H1 (cell line): ENCODE results near the gene ARR3. TPM values are rescaled to one million over a fixed set of nuclear protein-coding genes. Genes with fewer than 3 reads are reported as not detected.

Source experiments
- CTCF ChIA-PET: fragments of 300-600 bp; sonication (Branson Sonifier 250); formaldehyde crosslinking; loops from one replicate; lab custom pipeline; 2021; ENCODE audit not compliant: partially characterized antibody; lab: Charles Lee
- POLR2A ChIA-PET: fragments of 300-600 bp; sonication (Branson Sonifier 250); formaldehyde crosslinking; loops from one replicate; lab custom pipeline; 2021; ENCODE audit warnings: inconsistent platforms; ENCODE audit not compliant: partially characterized antibody; lab: Charles Lee
- DNase-seq, 2 experiments: peaks; one replicate each; pipeline versions ENCODE4 v3.0.0 to v3.0.0-alpha.2; 2010 to 2022; ENCODE audit warnings: low spot score in 2 of 2, low read depth in 1 of 2, mixed read lengths in 1 of 2
- FAIRE-seq: peaks from 2 replicates; lab custom pipeline; 2011; peaks lifted over from hg19 to GRCh38; lab: Jason Lieb, UNC
- H2AFZ ChIP-seq: 2 replicates; pipeline ENCODE4 v1.8.1; 2012; ENCODE audit warnings: low read length, inconsistent platforms
- H2AK5ac ChIP-seq: 2 replicates; pipeline ENCODE4 v1.6.1; 2013; ENCODE audit warnings: low read depth, low read length
- H2BK120ac ChIP-seq: replicated peaks from 2 replicates; pipeline ENCODE3; 2013; ENCODE audit warnings: low read depth, low read length, inconsistent platforms
- H2BK12ac ChIP-seq: 2 replicates; pipeline ENCODE4 v1.6.1; 2013; ENCODE audit warnings: low read depth, low read length
- H2BK15ac ChIP-seq: 2 replicates; pipeline ENCODE4 v1.6.1; 2013; ENCODE audit warnings: low read length
- H2BK20ac ChIP-seq: 2 replicates; pipeline ENCODE4 v1.6.1; 2013; ENCODE audit warnings: low read length
- H2BK5ac ChIP-seq: 2 replicates; pipeline ENCODE4 v1.6.1; 2013; ENCODE audit warnings: low read depth, low read length
- H3K14ac ChIP-seq: 2 replicates; pipeline ENCODE4 v1.6.1; 2013; ENCODE audit warnings: inconsistent platforms; ENCODE audit not compliant: insufficient read length
- H3K18ac ChIP-seq: 2 replicates; pipeline ENCODE4 v1.6.1; 2013; ENCODE audit warnings: low read length; ENCODE audit errors: extremely low read depth
- H3K23ac ChIP-seq: 2 replicates; pipeline ENCODE4 v1.6.1; 2013; ENCODE audit warnings: inconsistent platforms; ENCODE audit not compliant: insufficient read length
- H3K23me2 ChIP-seq: 2 replicates; pipeline ENCODE4 v1.6.1; 2013; ENCODE audit warnings: low read depth, low read length
- H3K27ac ChIP-seq: 2 replicates; pipeline ENCODE4 v1.6.1; 2011; ENCODE audit warnings: low read depth, low read length, inconsistent platforms
- H3K27me3 ChIP-seq, 4 experiments: replicated peaks in 1 of 4; 1 replicate in 1 of 4; 2 replicates in 3 of 4; pipeline versions ENCODE4 v1.6.1 to v1.8.1; 2011 to 2013; ENCODE audit warnings: low read length in 3 of 4, mild to moderate bottlenecking in 3 of 4, inconsistent platforms in 2 of 4, mixed read lengths in 2 of 4, moderate library complexity in 1 of 4; ENCODE audit not compliant: control insufficient read depth in 3 of 4, insufficient read depth in 3 of 4; ENCODE audit errors: extremely low read depth in 1 of 4
- H3K36me3 ChIP-seq, 4 experiments: 2 replicates each; pipeline versions ENCODE4 v1.6.1 to v1.8.1; 2011 to 2013; ENCODE audit warnings: mild to moderate bottlenecking in 4 of 4, low read length in 3 of 4, moderate library complexity in 2 of 4, control low read depth in 1 of 4, inconsistent platforms in 1 of 4; ENCODE audit not compliant: insufficient read depth in 4 of 4, control insufficient read depth in 2 of 4
- H3K4ac ChIP-seq: replicated peaks from 2 replicates; pipeline ENCODE3; 2013; ENCODE audit warnings: low read length, low read depth, mixed read lengths, inconsistent platforms; ENCODE audit not compliant: insufficient read length
- H3K4me1 ChIP-seq, 4 experiments: replicated peaks in 1 of 4; 1 replicate in 1 of 4; 2 replicates in 3 of 4; pipeline versions ENCODE4 v1.6.1 to v1.8.1; 2011 to 2013; ENCODE audit warnings: low read length in 3 of 4, inconsistent platforms in 2 of 4, mixed read lengths in 1 of 4; ENCODE audit not compliant: insufficient read depth in 4 of 4, control insufficient read depth in 3 of 4
- H3K4me2 ChIP-seq, 2 experiments: 2 replicates each; pipeline versions ENCODE4 v1.6.1 to v1.8.1; 2011 to 2013; ENCODE audit warnings: low read depth in 2 of 2, low read length in 2 of 2, control low read depth in 1 of 2, inconsistent platforms in 1 of 2, mild to moderate bottlenecking in 1 of 2; ENCODE audit not compliant: insufficient read depth in 1 of 2
- H3K4me3 ChIP-seq, 4 experiments: fragments of 200-600, 300-600 bp in 1 of 4; sonication (generic), shearing (Covaris generic), sonication (Bioruptor Twin) in 1 of 4; 2 replicates each; pipeline versions ENCODE4 v1.5.1 to v1.8.1; 2011 to 2016; ENCODE audit warnings: low read length in 4 of 4, low read depth in 3 of 4, control low read depth in 2 of 4, inconsistent platforms in 2 of 4, mild to moderate bottlenecking in 2 of 4, mixed read lengths in 1 of 4, moderate library complexity in 1 of 4; ENCODE audit not compliant: insufficient read depth in 2 of 4; ENCODE audit errors: extremely low read depth in 1 of 4
- H3K56ac ChIP-seq: replicated peaks from 2 replicates; pipeline ENCODE3; 2013; ENCODE audit warnings: low read depth, mild to moderate bottlenecking, mixed read lengths, low read length, inconsistent platforms; ENCODE audit not compliant: insufficient read length
- H3K79me1 ChIP-seq: 2 replicates; pipeline ENCODE4 v1.6.1; 2013; ENCODE audit warnings: low read depth, low read length, control low read depth
- H3K79me2 ChIP-seq, 2 experiments: 2 replicates each; pipeline versions ENCODE4 v1.6.1 to v1.8.1; 2012 to 2013; ENCODE audit warnings: low read length in 2 of 2, mild to moderate bottlenecking in 2 of 2, inconsistent platforms in 1 of 2; ENCODE audit not compliant: insufficient read depth in 2 of 2, control insufficient read depth in 1 of 2
- H3K9ac ChIP-seq, 4 experiments: replicated peaks in 1 of 4; 1 replicate in 1 of 4; 2 replicates in 3 of 4; pipeline versions ENCODE4 v1.6.1 to v1.8.1; 2011 to 2013; ENCODE audit warnings: low read depth in 3 of 4, low read length in 3 of 4, control low read depth in 2 of 4, mild to moderate bottlenecking in 2 of 4, moderate library complexity in 2 of 4, inconsistent platforms in 1 of 4; ENCODE audit errors: extremely low read depth in 1 of 4
- H3K9me3 ChIP-seq, 2 experiments: 2 replicates each; pipeline versions ENCODE4 v1.6.1 to v1.8.1; 2012 to 2013; ENCODE audit warnings: mild to moderate bottlenecking in 2 of 2, moderate library complexity in 2 of 2, control low read depth in 1 of 2, inconsistent platforms in 1 of 2, low read depth in 1 of 2, low read length in 1 of 2, mixed read lengths in 1 of 2; ENCODE audit not compliant: insufficient read depth in 2 of 2
- H4K20me1 ChIP-seq, 2 experiments: replicated peaks in 1 of 2; 2 replicates each; pipeline versions ENCODE3 to v1.8.1; 2011 to 2013; ENCODE audit warnings: inconsistent platforms in 2 of 2, low read length in 2 of 2, mild to moderate bottlenecking in 1 of 2; ENCODE audit not compliant: insufficient read depth in 2 of 2, control insufficient read depth in 1 of 2
- H4K5ac ChIP-seq: 2 replicates; pipeline ENCODE4 v1.6.1; 2013; ENCODE audit warnings: low read length, low read depth, mixed read lengths, inconsistent platforms; ENCODE audit not compliant: insufficient read length
- H4K8ac ChIP-seq: 2 replicates; pipeline ENCODE4 v1.8.0; 2013; ENCODE audit warnings: mild to moderate bottlenecking, moderate library complexity, low read length, inconsistent platforms; ENCODE audit not compliant: insufficient read depth; ENCODE audit errors: extremely low read depth
- H4K91ac ChIP-seq: replicated peaks from 2 replicates; pipeline ENCODE3; 2013; ENCODE audit warnings: low read length, mixed read lengths, inconsistent platforms; ENCODE audit not compliant: insufficient read length
- FOSL1 ChIP-seq: IDR thresholded peaks from 2 replicates; pipeline ENCODE4 v1.6.1; 2011; ENCODE audit warnings: mild to moderate bottlenecking, low read depth, low read length, moderate library complexity; ENCODE audit not compliant: insufficient read depth
- JUN ChIP-seq: IDR thresholded peaks from 2 replicates; pipeline ENCODE4 v1.6.1; 2011; ENCODE audit warnings: low read depth, mild to moderate bottlenecking, improper control_type of control experiment, low read length
- KDM4A ChIP-seq: IDR thresholded peaks from one replicate; pipeline ENCODE4 v1.7.1; 2012; ENCODE audit warnings: low read depth, mild to moderate bottlenecking, moderate library complexity, low read length, inconsistent platforms; ENCODE audit not compliant: severe bottlenecking
- WGBS, 2 experiments: shearing (Covaris generic) in 1 of 2; methylation state at CpG; one replicate each; pipeline versions ENCODE4 v1.1.6 to v1.1.7; 2013 to 2015; ENCODE audit warnings: low lambda C conversion rate in 2 of 2, mixed read lengths in 2 of 2, inconsistent platforms in 1 of 2, low coverage in 1 of 2, missing lambda C conversion rate in 1 of 2; ENCODE audit not compliant: insufficient replicate concordance in 2 of 2, insufficient coverage in 1 of 2, insufficient read length in 1 of 2; ENCODE audit errors: extremely low coverage in 1 of 2, missing lambda C conversion rate in 1 of 2; 5-methylcytosine and 5-hydroxymethylcytosine counted together
- polyA plus RNA-seq, 7 experiments: library from polyadenylated mRNA; depleted of rRNA in 3 of 7; stranded (reverse) in 5 of 7; unstranded in 2 of 7; fragments of >200 nt in 5 of 7; fragments of 200-250 nt in 2 of 7; gene quantifications; 1 replicate in 5 of 7; 2 replicates in 1 of 7; 4 replicates in 1 of 7; pipeline versions ENCODE4 v1.2.1 to v1.2.3, GENCODE V29; 2011 to 2013; ENCODE audit warnings: missing spikeins in 2 of 7, mixed read lengths in 2 of 7
- total RNA-seq: library from RNA; stranded (reverse); fragmentation: NEBNext Ultra II Directional; extraction: Animal tissue kit (Norgen Biotek cat#: 25700); gene quantifications from 2 replicates; pipeline ENCODE4 v1.2.1, GENCODE V29; 2021
- TF ChIP-seq, protein P1 (sequence below): IDR thresholded peaks from 2 replicates; pipeline ENCODE4 v1.6.1; 2011; ENCODE audit warnings: low read length, improper control_type of control experiment

The ARR3 gene
- total and polyA plus RNA-seq, 2 of the 8 experiments (the other 6 are each of a cell fraction or from before 2014, with no cell fraction given) = not detected

GRCh38 chrX:70331161-70331560 is 63.0 kb downstream of the ARR3 start:
- FAIRE-seq (no peak), DNase-seq (no peak)
- Histone ChIP-seq H3K23ac (no peak overlapping the region), H3K23me2 (no peaks in the 10 kb centered on the region), H4K20me1 (no peaks in the 10 kb centered on the region), H3K14ac (no peak overlapping the region), H2BK12ac (no peak overlapping the region), H3K27ac (no peak overlapping the region), H2BK20ac (no peak overlapping the region), H3K79me1 (no peaks in the 10 kb centered on the region), H2BK5ac (no peak overlapping the region), H3K4me3 (no peak overlapping the region), H3K56ac (no peak overlapping the region), H3K27me3 (no peaks in the 10 kb centered on the region), H4K8ac (no peak overlapping the region), H3K36me3 (peaks cover 0 to 7% (median 0%) of the 10 kb centered on the region in 4 experiments; a peak in 4 of 8 replicates), H3K9ac (no peak overlapping the region), H3K9me3 (no peaks in the 10 kb centered on the region), H2BK15ac (no peak overlapping the region), H2BK120ac (no peak overlapping the region), H3K4ac (no peak overlapping the region), H4K5ac (no peak overlapping the region), H3K4me1 (no peaks in the 10 kb centered on the region), H3K4me2 (no peak overlapping the region), H3K18ac (no peak overlapping the region), H2AFZ (no peak overlapping the region), H4K91ac (no peak overlapping the region), H2AK5ac (no peak overlapping the region), H3K79me2 (no peaks in the 10 kb centered on the region)
- CTCF ChIA-PET = no interaction called here
- POLR2A ChIA-PET = no interaction called here
- WGBS, 2 experiments = 100% methylated on average over 1 of the region's 1 CpG; no CpG with 5 or more reads in 1 of the 2 experiments
- no peak for TF ChIP-seq FOSL1
- TF ChIP-seq, protein P1, sequence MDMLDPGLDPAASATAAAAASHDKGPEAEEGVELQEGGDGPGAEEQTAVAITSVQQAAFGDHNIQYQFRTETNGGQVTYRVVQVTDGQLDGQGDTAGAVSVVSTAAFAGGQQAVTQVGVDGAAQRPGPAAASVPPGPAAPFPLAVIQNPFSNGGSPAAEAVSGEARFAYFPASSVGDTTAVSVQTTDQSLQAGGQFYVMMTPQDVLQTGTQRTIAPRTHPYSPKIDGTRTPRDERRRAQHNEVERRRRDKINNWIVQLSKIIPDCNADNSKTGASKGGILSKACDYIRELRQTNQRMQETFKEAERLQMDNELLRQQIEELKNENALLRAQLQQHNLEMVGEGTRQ = no peak
- no peak for TF ChIP-seq KDM4A
- TF ChIP-seq JUN = no peak
